GM12878 (cell line): ENCODE data around the gene DMD.

Experiments used
- ESRRA ChIP-seq: IDR thresholded peaks from 2 replicates; pipeline ENCODE4 v1.6.1; 2012; ENCODE audit warnings: mild to moderate bottlenecking, low read length, improper control_type of control experiment
- MTA3 ChIP-seq: IDR thresholded peaks from 2 replicates; pipeline ENCODE4 v1.6.1; 2012; ENCODE audit warnings: low read length, inconsistent platforms, borderline replicate concordance

- no peak for TF ChIP-seq MTA3
- no peak for TF ChIP-seq ESRRA
These were observed 61.8 kb downstream of the DMD start for GRCh38 chrX:33149580-33149979.
